H9 (cell line): ENCODE data around the gene TDRD1. TPM values are rescaled to one million over a fixed set of nuclear protein-coding genes. Genes with fewer than 3 reads are reported as not detected.

Experiments
- DNase-seq: peaks from one replicate; pipeline ENCODE4 v3.0.0-alpha.2; 2017
- H2AFZ ChIP-seq: one replicate; pipeline ENCODE4 v1.6.1; 2013; ENCODE audit warnings: mild to moderate bottlenecking, low read length, control low read depth, moderate library complexity
- H2AK5ac ChIP-seq: 2 replicates; pipeline ENCODE4 v1.6.1; 2013; ENCODE audit warnings: low read length, control low read depth, mixed read lengths; ENCODE audit not compliant: insufficient read length
- H2BK120ac ChIP-seq: one replicate; pipeline ENCODE4 v1.6.1; 2013; ENCODE audit warnings: low read depth, mild to moderate bottlenecking, low read length, control low read depth, inconsistent platforms; ENCODE audit not compliant: poor library complexity, severe bottlenecking
- H2BK12ac ChIP-seq: 2 replicates; pipeline ENCODE4 v1.6.1; 2013; ENCODE audit warnings: low read length, control low read depth, mixed read lengths, low read depth; ENCODE audit not compliant: insufficient read length
- H2BK15ac ChIP-seq: 2 replicates; pipeline ENCODE4 v1.6.1; 2013; ENCODE audit warnings: low read depth, low read length, control low read depth
- H2BK20ac ChIP-seq: one replicate; pipeline ENCODE4 v1.6.1; 2013; ENCODE audit warnings: low read depth, mild to moderate bottlenecking, low read length, control low read depth, inconsistent platforms; ENCODE audit not compliant: poor library complexity, severe bottlenecking
- H2BK5ac ChIP-seq: 2 replicates; pipeline ENCODE4 v1.6.1; 2013; ENCODE audit warnings: low read length, control low read depth, mixed read lengths; ENCODE audit not compliant: insufficient read length
- H3K14ac ChIP-seq: 2 replicates; pipeline ENCODE4 v1.6.1; 2013; ENCODE audit warnings: low read length, control low read depth; ENCODE audit not compliant: insufficient read depth
- H3K18ac ChIP-seq: 2 replicates; pipeline ENCODE4 v1.6.1; 2013; ENCODE audit warnings: low read depth, mild to moderate bottlenecking, mixed read lengths, low read length, control low read depth; ENCODE audit not compliant: insufficient read length
- H3K23ac ChIP-seq: 2 replicates; pipeline ENCODE4 v1.6.1; 2013; ENCODE audit warnings: low read length, control low read depth, mixed read lengths, low read depth; ENCODE audit not compliant: insufficient read length
- H3K23me2 ChIP-seq: 2 replicates; pipeline ENCODE4 v1.6.1; 2013; ENCODE audit warnings: low read depth, mild to moderate bottlenecking, mixed read lengths, low read length, control low read depth; ENCODE audit not compliant: insufficient read length, poor library complexity, severe bottlenecking
- H3K27ac ChIP-seq: 2 replicates; pipeline ENCODE4 v1.5.1; 2013; ENCODE audit warnings: low read length, control low read depth, mixed read lengths, low read depth; ENCODE audit not compliant: insufficient read length
- H3K27me3 ChIP-seq: 2 replicates; pipeline ENCODE4 v1.6.1; 2013; ENCODE audit warnings: low read length, control low read depth, inconsistent platforms; ENCODE audit not compliant: insufficient read depth
- H3K4ac ChIP-seq: 2 replicates; pipeline ENCODE4 v1.6.1; 2013; ENCODE audit warnings: low read depth, mild to moderate bottlenecking, control low read depth, inconsistent platforms, low read length, moderate library complexity
- H3K4me1 ChIP-seq: 2 replicates; pipeline ENCODE4 v1.6.1; 2013; ENCODE audit warnings: low read length, control low read depth, inconsistent platforms; ENCODE audit not compliant: insufficient read depth
- H3K4me2 ChIP-seq: 2 replicates; pipeline ENCODE4 v1.6.1; 2013; ENCODE audit warnings: low read length, control low read depth, mixed read lengths; ENCODE audit not compliant: insufficient read length, insufficient read depth
- H3K56ac ChIP-seq: 2 replicates; pipeline ENCODE4 v1.6.1; 2013; ENCODE audit warnings: low read depth, mild to moderate bottlenecking, mixed read lengths, low read length, control low read depth; ENCODE audit not compliant: insufficient read length
- H3K79me1 ChIP-seq: 2 replicates; pipeline ENCODE4 v1.6.1; 2013; ENCODE audit warnings: low read depth, mild to moderate bottlenecking, moderate library complexity, low read length, control low read depth, inconsistent platforms; ENCODE audit not compliant: insufficient read depth, poor library complexity, severe bottlenecking
- H3K79me2 ChIP-seq: 2 replicates; pipeline ENCODE4 v1.6.1; 2013; ENCODE audit warnings: low read length, control low read depth, inconsistent platforms; ENCODE audit not compliant: insufficient read depth
- H3K9ac ChIP-seq: 2 replicates; pipeline ENCODE4 v1.6.1; 2013; ENCODE audit warnings: low read length, control low read depth, mixed read lengths; ENCODE audit not compliant: insufficient read length; ENCODE audit errors: extremely low read depth
- H3K9me3 ChIP-seq: one replicate; pipeline ENCODE4 v1.6.1; 2013; ENCODE audit warnings: low read depth, low read length, inconsistent platforms; ENCODE audit not compliant: control insufficient read depth
- H3T11ph ChIP-seq: one replicate; pipeline ENCODE4 v1.6.1; 2013; ENCODE audit warnings: mild to moderate bottlenecking, low read length, control low read depth, inconsistent platforms
- H4K20me1 ChIP-seq: one replicate; pipeline ENCODE4 v1.6.1; 2013; ENCODE audit not compliant: control insufficient read depth, insufficient read length, insufficient read depth
- H4K5ac ChIP-seq: 2 replicates; pipeline ENCODE4 v1.6.1; 2013; ENCODE audit warnings: low read depth, mild to moderate bottlenecking, mixed read lengths, low read length, control low read depth; ENCODE audit not compliant: insufficient read length
- H4K8ac ChIP-seq: replicated peaks from 2 replicates; pipeline ENCODE4 v1.6.1; 2013; ENCODE audit warnings: low read length, control low read depth, mixed read lengths, low read depth; ENCODE audit not compliant: insufficient read length
- H4K91ac ChIP-seq: 2 replicates; pipeline ENCODE4 v1.6.1; 2013; ENCODE audit warnings: low read depth, mild to moderate bottlenecking, moderate library complexity, mixed read lengths, low read length, control low read depth; ENCODE audit not compliant: insufficient read length
- H3K27ac Mint-ChIP-seq, 3 experiments: 2 replicates in 2 of 3; 3 replicates in 1 of 3; pipeline ENCODE4 v1.8.0; 2020 to 2021; ENCODE audit warnings: mixed read lengths in 3 of 3, mild to moderate bottlenecking in 1 of 3, moderate library complexity in 1 of 3
- H3K27me3 Mint-ChIP-seq: 2 replicates; pipeline ENCODE4 v1.8.0; 2021; ENCODE audit warnings: low read depth, mild to moderate bottlenecking, moderate library complexity, mixed read lengths
- H3K36me3 Mint-ChIP-seq, 3 experiments: 2 replicates in 2 of 3; 3 replicates in 1 of 3; pipeline ENCODE4 v1.8.0; 2020 to 2021; ENCODE audit warnings: low read depth in 3 of 3, mixed read lengths in 3 of 3; ENCODE audit not compliant: insufficient read depth in 1 of 3
- H3K4me1 Mint-ChIP-seq, 2 experiments: 2 replicates each; pipeline ENCODE4 v1.8.0; 2020; ENCODE audit warnings: mixed read lengths in 2 of 2
- H3K4me3 Mint-ChIP-seq, 2 experiments: 2 replicates in 1 of 2; 3 replicates in 1 of 2; pipeline ENCODE4 v1.8.0; 2020 to 2021; ENCODE audit warnings: mild to moderate bottlenecking in 2 of 2, mixed read lengths in 2 of 2, moderate library complexity in 1 of 2
- H3K9me3 Mint-ChIP-seq, 2 experiments: 2 replicates in 1 of 2; 3 replicates in 1 of 2; pipeline ENCODE4 v1.8.0; 2020; ENCODE audit warnings: mild to moderate bottlenecking in 2 of 2, mixed read lengths in 2 of 2, moderate library complexity in 1 of 2
- WGBS: extraction: QIAGEN DNeasy Blood & Tissue Kit; methylation state at CpG from one replicate; pipeline ENCODE4 v1.1.7; 2013; ENCODE audit warnings: missing lambda C conversion rate, low lambda C conversion rate, mixed read lengths; ENCODE audit not compliant: insufficient read length; ENCODE audit errors: extremely low coverage; 5-methylcytosine and 5-hydroxymethylcytosine counted together
- total RNA-seq: library from RNA; stranded (reverse); gene quantifications from 2 replicates; pipeline ENCODE4 v1.2.1, GENCODE V29; 2021
- TF ChIP-seq, protein P1 (sequence below): fragments of 200-600 bp; sonication (generic); conservative IDR thresholded peaks from 3 replicates; pipeline ENCODE4 v1.8.0; 2021; ENCODE audit warnings: antibody characterized with exemption, mild to moderate bottlenecking

The TDRD1 gene
- total RNA-seq, 1 experiment from 2014 or later, result 0.15 TPM

DNA sequence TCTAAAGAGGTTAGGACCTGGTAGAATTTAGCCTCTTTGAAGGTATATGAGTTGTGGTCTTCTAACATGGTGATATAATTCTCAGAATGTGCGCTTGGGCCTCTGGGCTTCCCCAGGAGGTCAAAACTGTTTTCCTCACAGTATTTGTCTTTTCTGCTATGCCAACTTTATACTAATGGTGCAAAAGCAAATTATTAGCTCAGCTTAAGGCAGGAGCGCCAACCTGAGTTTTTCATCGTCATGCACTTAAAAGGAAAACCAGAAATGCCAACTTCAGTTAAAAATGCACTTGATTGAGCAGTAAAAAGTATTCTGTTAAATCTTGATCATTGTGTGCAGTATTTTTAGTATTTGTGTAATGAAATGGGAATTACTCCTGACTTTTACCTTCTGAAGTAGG, 9.7 kb downstream of the TDRD1 start:
- H3K4ac ChIP-seq, result no peak overlapping the region
- no peak overlapping the region for H3K14ac ChIP-seq
- WGBS, result no CpG with 5 or more reads among the region's 3 CpGs
- H2AK5ac ChIP-seq, result no peak overlapping the region
- no peak overlapping the region for H3K18ac ChIP-seq
- no peak overlapping the region for H2BK15ac ChIP-seq
- no peaks in the 10 kb centered on the region for H3K23me2 ChIP-seq
- no peaks in the 10 kb centered on the region for H3K27me3 ChIP-seq
- no peak overlapping the region for H4K91ac ChIP-seq
- H3K4me3 Mint-ChIP-seq, result no peak overlapping the region
- no peak overlapping the region for H2BK12ac ChIP-seq
- H3T11ph ChIP-seq, result no peak overlapping the region
- H4K20me1 ChIP-seq, result no peaks in the 10 kb centered on the region
- no peak overlapping the region for H3K4me2 ChIP-seq
- H4K8ac ChIP-seq, result no peak overlapping the region
- DNase-seq, result no peak
- H3K4me1 ChIP-seq, result no peaks in the 10 kb centered on the region
- no peaks in the 10 kb centered on the region for H3K9me3 ChIP-seq
- H3K27me3 Mint-ChIP-seq, result no peaks in the 10 kb centered on the region
- TF ChIP-seq, protein P1, sequence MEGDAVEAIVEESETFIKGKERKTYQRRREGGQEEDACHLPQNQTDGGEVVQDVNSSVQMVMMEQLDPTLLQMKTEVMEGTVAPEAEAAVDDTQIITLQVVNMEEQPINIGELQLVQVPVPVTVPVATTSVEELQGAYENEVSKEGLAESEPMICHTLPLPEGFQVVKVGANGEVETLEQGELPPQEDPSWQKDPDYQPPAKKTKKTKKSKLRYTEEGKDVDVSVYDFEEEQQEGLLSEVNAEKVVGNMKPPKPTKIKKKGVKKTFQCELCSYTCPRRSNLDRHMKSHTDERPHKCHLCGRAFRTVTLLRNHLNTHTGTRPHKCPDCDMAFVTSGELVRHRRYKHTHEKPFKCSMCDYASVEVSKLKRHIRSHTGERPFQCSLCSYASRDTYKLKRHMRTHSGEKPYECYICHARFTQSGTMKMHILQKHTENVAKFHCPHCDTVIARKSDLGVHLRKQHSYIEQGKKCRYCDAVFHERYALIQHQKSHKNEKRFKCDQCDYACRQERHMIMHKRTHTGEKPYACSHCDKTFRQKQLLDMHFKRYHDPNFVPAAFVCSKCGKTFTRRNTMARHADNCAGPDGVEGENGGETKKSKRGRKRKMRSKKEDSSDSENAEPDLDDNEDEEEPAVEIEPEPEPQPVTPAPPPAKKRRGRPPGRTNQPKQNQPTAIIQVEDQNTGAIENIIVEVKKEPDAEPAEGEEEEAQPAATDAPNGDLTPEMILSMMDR, result no peak
- no peak overlapping the region for H2BK20ac ChIP-seq
- no peak overlapping the region for H2AFZ ChIP-seq
- H2BK120ac ChIP-seq, result no peak overlapping the region
- no peak overlapping the region for H4K5ac ChIP-seq
- H3K27ac Mint-ChIP-seq, result no peak overlapping the region
- no peak overlapping the region for H3K23ac ChIP-seq
- H3K36me3 Mint-ChIP-seq, result no peaks in the 10 kb centered on the region
- no peak overlapping the region for H3K27ac ChIP-seq
- no peak overlapping the region for H3K9ac ChIP-seq
- no peak overlapping the region for H2BK5ac ChIP-seq
- no peaks in the 10 kb centered on the region; a peak in 1 of 5 replicates for H3K9me3 Mint-ChIP-seq
- no peaks in the 10 kb centered on the region for H3K4me1 Mint-ChIP-seq
- no peaks in the 10 kb centered on the region for H3K79me2 ChIP-seq
- no peaks in the 10 kb centered on the region for H3K79me1 ChIP-seq
- no peak overlapping the region for H3K56ac ChIP-seq
